Measurements from ENCODE around the gene B4GALT5. TPM values are rescaled to one million over a fixed set of nuclear protein-coding genes. Genes with fewer than 3 reads are reported as not detected.

The B4GALT5 gene
- total RNA-seq, 1 experiment from 2014 or later, result 92.5 TPM

- no peak for TF ChIP-seq REST (IDR thresholded peaks at IDR 0.05; ENCODE audit: low read depth)
Observed at GRCh38 chr20:49675368-49676151, 38.1 kb downstream of the B4GALT5 start (continued).

- Histone ChIP-seq H3K9me3 (ENCODE audit: control insufficient read depth in 1 of 2, insufficient read depth in 1 of 2, low read depth in 1 of 2, low read length in 2 of 2) (no peaks in the 10 kb centered on the region), H3K36me3 (ENCODE audit: control insufficient read depth in 1 of 2, insufficient read depth in 2 of 2, low read length in 2 of 2) (no peaks in the 10 kb centered on the region), H3K9me2 (ENCODE audit: insufficient read depth) (no peaks in the 10 kb centered on the region), H2AFZ (ENCODE audit: low read depth, low read length, poor library complexity, severe bottlenecking) (no peak overlapping the region), H3K27me3 (ENCODE audit: insufficient read depth, low read length) (no peaks in the 10 kb centered on the region), H3K9ac (ENCODE audit: low read length) (peak overlapping the region; percentile 59), H3K4me2 (ENCODE audit: low read length) (peak overlapping the region; percentile 80), H3K79me2 (ENCODE audit: insufficient read depth, low read length) (peaks cover 100% of the 10 kb centered on the region), H4K20me1 (ENCODE audit: insufficient read depth) (peaks cover 20% of the 10 kb centered on the region; the same call in 1 of the 2 replicates), H3K4me1 (ENCODE audit: control insufficient read depth in 1 of 2, insufficient read depth in 2 of 2, low read length in 2 of 2) (peaks cover 73 to 89% of the 10 kb centered on the region in 2 experiments), H3K4me3 (replicated peaks in 1 of 2; ENCODE audit: low read depth in 1 of 2, low read length in 2 of 2) (peak overlapping the region; percentile 29 to 49), H3K27ac (ENCODE audit: low read depth, low read length) (peak overlapping the region; percentile 90)
- POLR2A ChIA-PET, result interaction anchor here (1.3 to 1.4 kb wide), 2 partner anchors 17 to 19 kb away, joined by 4 read pairs; no protein-coding TSS in a partner anchor
- DNase-seq (ENCODE audit: low read depth, low spot score) (peak; percentile 90), ATAC-seq (peak; percentile 78)
- intact Hi-C loops (cut with micrococcal nuclease), result loop anchor here (5.0 kb wide), 2 partner anchors 37 to 38 kb away; partner anchors contain the start of gene B4GALT5
- CTCF ChIA-PET, result interaction anchor here (1.0 to 1.3 kb wide), 2 partner anchors 12 to 64 kb away, joined by 3 to 4 read pairs; no protein-coding TSS in a partner anchor
- TSS peak; percentile 4 for BruUV-seq (replicated peaks)
- no peak for TF ChIP-seq ATF3 (IDR thresholded peaks at IDR 0.05)
- peak; percentile 36; the same call in 1 of the 2 replicates for TF ChIP-seq RAD21 (IDR thresholded peaks at IDR 0.05; ENCODE audit: low read depth)
- TF ChIP-seq JUND (IDR thresholded peaks at IDR 0.05), result peak; percentile 70
- TF ChIP-seq CBX3 (IDR thresholded peaks at IDR 0.05; ENCODE audit: low read depth), result no peak
- peak in 2 of 3 experiments; percentile 21 to 35; a peak in 2 of 6 replicates for TF ChIP-seq CTCF (IDR thresholded peaks at IDR 0.05 in 2 of 3, conservative IDR thresholded peaks at IDR 0.05 in 1 of 3; ENCODE audit: borderline replicate concordance in 1 of 3, insufficient read depth in 1 of 3, low read depth in 2 of 3, low read length in 2 of 3)
- TF ChIP-seq YY1 (IDR thresholded peaks at IDR 0.05; ENCODE audit: extremely low read depth, insufficient replicate concordance, low read depth, low read length), result peak; percentile 5
- TF ChIP-seq FOSL1 (IDR thresholded peaks at IDR 0.05; ENCODE audit: low read depth), result peak; percentile 73; the same call in 1 of the 2 replicates
- peak; percentile 60; the same call in 1 of the 2 replicates for TF ChIP-seq SP1 (IDR thresholded peaks at IDR 0.05; ENCODE audit: low read depth)
- peak; percentile 11 for TF ChIP-seq MAX (IDR thresholded peaks at IDR 0.05)
- no peak for TF ChIP-seq EZH2 (IDR thresholded peaks at IDR 0.05)
- TF ChIP-seq POLR2AphosphoS5 (IDR thresholded peaks at IDR 0.05; ENCODE audit: low read depth, low read length), result peak; percentile 41; the same call in 1 of the 2 replicates
- no peak for TF ChIP-seq TCF7L2 (IDR thresholded peaks at IDR 0.05; ENCODE audit: borderline replicate concordance, extremely low read depth, insufficient read depth, insufficient read length)
- RAD21 ChIA-PET (ENCODE audit: low non-redundant PET in 1 of 2, low total read pairs in 2 of 2, uncharacterized antibody in 2 of 2, unreplicated experiment in 2 of 2), result interaction anchor here in 1 of 2 experiments (1.4 kb wide), 1 partner anchor 16 kb away, joined by 3 read pairs; no protein-coding TSS in a partner anchor
Observed at GRCh38 chr20:49674383-49675352, 39.0 kb downstream of the B4GALT5 start.
